Gastrocnemius medialis (tissue), 4 donors: ENCODE results near the gene MRPL10.

Experiments used
- POLR2A ChIP-seq, 2 donors: fragments of 450-650 bp; IDR thresholded peaks; one replicate each; pipeline ENCODE4 v1.6.1; 2017; ENCODE audit warnings: antibody characterized with exemption in 2 of 2, mild to moderate bottlenecking in 2 of 2, moderate library complexity in 2 of 2
- TF ChIP-seq, protein P1 (sequence below), 5 experiments: fragments of 450-650 bp in 3 of 5; fragments of 200-600 bp in 2 of 5; sonication (generic) in 2 of 5; IDR thresholded peaks in 4 of 5; conservative IDR thresholded peaks in 1 of 5; 1 replicate in 4 of 5; 2 replicates in 1 of 5; pipeline ENCODE4 v1.5.1; 2016 to 2019; ENCODE audit warnings: antibody characterized with exemption in 5 of 5, mild to moderate bottlenecking in 3 of 5, moderate library complexity in 3 of 5

DNA sequence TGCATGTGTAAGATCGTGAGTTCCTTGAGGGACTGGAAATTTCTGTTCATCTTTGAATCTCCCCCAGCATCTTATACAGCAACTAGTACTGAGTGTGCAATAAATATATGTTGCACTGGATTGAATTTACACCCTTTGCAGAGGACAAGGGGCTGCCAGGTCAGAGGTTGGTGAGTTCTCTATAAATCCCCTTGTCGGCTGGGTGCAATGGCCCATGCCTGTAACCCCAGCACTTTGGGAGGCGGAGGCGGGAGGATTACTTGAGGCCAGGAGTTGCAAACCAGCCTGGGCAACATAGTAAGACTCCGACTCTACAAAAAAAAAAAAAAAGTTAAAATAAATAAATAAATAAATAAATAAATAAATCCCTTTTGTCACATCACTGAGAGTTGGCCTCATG, 29.0 kb upstream of the MRPL10 start:
- TF ChIP-seq, protein P1, sequence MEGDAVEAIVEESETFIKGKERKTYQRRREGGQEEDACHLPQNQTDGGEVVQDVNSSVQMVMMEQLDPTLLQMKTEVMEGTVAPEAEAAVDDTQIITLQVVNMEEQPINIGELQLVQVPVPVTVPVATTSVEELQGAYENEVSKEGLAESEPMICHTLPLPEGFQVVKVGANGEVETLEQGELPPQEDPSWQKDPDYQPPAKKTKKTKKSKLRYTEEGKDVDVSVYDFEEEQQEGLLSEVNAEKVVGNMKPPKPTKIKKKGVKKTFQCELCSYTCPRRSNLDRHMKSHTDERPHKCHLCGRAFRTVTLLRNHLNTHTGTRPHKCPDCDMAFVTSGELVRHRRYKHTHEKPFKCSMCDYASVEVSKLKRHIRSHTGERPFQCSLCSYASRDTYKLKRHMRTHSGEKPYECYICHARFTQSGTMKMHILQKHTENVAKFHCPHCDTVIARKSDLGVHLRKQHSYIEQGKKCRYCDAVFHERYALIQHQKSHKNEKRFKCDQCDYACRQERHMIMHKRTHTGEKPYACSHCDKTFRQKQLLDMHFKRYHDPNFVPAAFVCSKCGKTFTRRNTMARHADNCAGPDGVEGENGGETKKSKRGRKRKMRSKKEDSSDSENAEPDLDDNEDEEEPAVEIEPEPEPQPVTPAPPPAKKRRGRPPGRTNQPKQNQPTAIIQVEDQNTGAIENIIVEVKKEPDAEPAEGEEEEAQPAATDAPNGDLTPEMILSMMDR (IDR thresholded peaks at IDR 0.05 in 4 of 5, conservative IDR thresholded peaks at IDR 0.05 in 1 of 5): no peak
- TF ChIP-seq POLR2A (IDR thresholded peaks at IDR 0.05): no peak
